Activated CD4-positive, alpha-beta T cell treated with anti-CD3 and anti-CD28 coated beads for 4 hours (primary cell): Measurements from ENCODE around the gene ASIC2.
"Not testable (repeated sequence)": the region's sequence is repeated elsewhere in the genome, so short reads cannot be mapped to it uniquely, and the experiment has no call there.

Source experiments
- DNase-seq, 2 donors: peaks; one replicate each; pipeline ENCODE4 v3.0.0-alpha.2; 2020

Gene ASIC2

GRCh38 chr17:32970281-32970680 is 322.8 kb downstream of the ASIC2 start:
- DNase-seq = no peak

GRCh38 chr17:32969231-32969630 is 323.9 kb downstream of the ASIC2 start:
- DNase-seq = not testable (repeated sequence)

- DNase-seq = no peak
Observed at GRCh38 chr17:32964541-32964940, 328.6 kb downstream of the ASIC2 start.
